Lower leg skin (tissue), 3 donors: ENCODE measurements around the gene HPX.

Experiments used
- CTCF ChIP-seq, 3 donors: fragments of 450-650 bp; IDR thresholded peaks; one replicate each; pipeline ENCODE4 v1.5.1; 2016; ENCODE audit warnings: antibody characterized with exemption in 3 of 3, mild to moderate bottlenecking in 3 of 3, moderate library complexity in 2 of 3
- POLR2A ChIP-seq, 2 donors: fragments of 450-650 bp; IDR thresholded peaks; one replicate each; pipeline ENCODE4 v1.6.1; 2016 to 2017; ENCODE audit warnings: antibody characterized with exemption in 2 of 2, mild to moderate bottlenecking in 1 of 2, moderate library complexity in 1 of 2

GRCh38 chr11:6419009-6419631 is 21.7 kb downstream of the HPX start, which contains the start of gene APBB1:
- TF ChIP-seq CTCF (IDR thresholded peaks at IDR 0.05) (no peak), POLR2A (IDR thresholded peaks at IDR 0.05) (no peak)
